ENCODE measurements around the gene PPP2R3A. TPM values are rescaled to one million over a fixed set of nuclear protein-coding genes. Genes with fewer than 3 reads are reported as not detected.

PPP2R3A gene
- total and polyA plus RNA-seq, 2 of the 13 experiments (the other 11 are each of a cell fraction or from before 2014, with no cell fraction given), result 0.07 to 0.12 TPM

GRCh38 chr3:135966962-135967274, 1.4 kb downstream of the PPP2R3A start:
- Histone ChIP-seq H3K27me3 (ENCODE audit: control insufficient read depth in 1 of 2, insufficient read depth in 2 of 2, low read length in 2 of 2) (peaks cover 0 to 26% of the 10 kb centered on the region in 2 experiments; a peak in 2 of 5 replicates), H3K36me3 (replicated peaks in 1 of 2; ENCODE audit: control insufficient read depth in 1 of 2, insufficient read depth in 2 of 2, low read length in 2 of 2) (no peaks in the 10 kb centered on the region), H3K4me3 (replicated peaks in 1 of 3; ENCODE audit: insufficient read depth in 1 of 3, low read depth in 2 of 3, low read length in 3 of 3) (peak overlapping the region in 1 of 3 experiments; percentile 65; a peak in 1 of 6 replicates), H2AFZ (ENCODE audit: low read length) (peak overlapping the region; percentile 6), H3K9me3 (ENCODE audit: low read length) (no peaks in the 10 kb centered on the region), H3K27ac (ENCODE audit: extremely low read length, insufficient read depth, low read length) (no peak overlapping the region), H3K4me2 (ENCODE audit: low read depth, low read length) (peak overlapping the region; percentile 88), H3K79me2 (ENCODE audit: insufficient read depth, low read length) (no peaks in the 10 kb centered on the region), H3K9ac (ENCODE audit: insufficient read depth, low read depth, low read length) (no peak overlapping the region), H3K4me1 (ENCODE audit: insufficient read depth, low read length) (peaks cover 10% of the 10 kb centered on the region), H4K20me1 (ENCODE audit: insufficient read depth, low read length) (no peaks in the 10 kb centered on the region)
- no TSS peak for BruUV-seq (replicated peaks)
- FAIRE-seq (no peak), DNase-seq (ENCODE audit: low spot score) (no peak), ATAC-seq (no peak)
- ChIA-PET CTCF (ENCODE audit: low intra/inter-chr PET ratio, low total read pairs) (no interaction called here), POLR2A (no interaction called here)
- intact Hi-C loops (cut with micrococcal nuclease; ENCODE audit: unreplicated experiment), result no loop called here
- in situ Hi-C loops (cut with HindIII; ENCODE audit: extremely low pct_ligation_motif_present, low pct_unique_long_range_greater_than_20kb), result no loop called here
- WGBS (ENCODE audit: low lambda C conversion rate), result 68% methylated on average over 2 of the region's 2 CpGs
- TF ChIP-seq CBX2 (IDR thresholded peaks at IDR 0.05; ENCODE audit: low read depth, low read length) (peak; percentile 92), CBX2 (CRISPR knock-in tag; IDR thresholded peaks at IDR 0.05; ENCODE audit: low read depth) (no peak), PRMT3 (CRISPR knock-in tag; IDR thresholded peaks at IDR 0.05; ENCODE audit: borderline replicate concordance, low read depth) (no peak)

DNA sequence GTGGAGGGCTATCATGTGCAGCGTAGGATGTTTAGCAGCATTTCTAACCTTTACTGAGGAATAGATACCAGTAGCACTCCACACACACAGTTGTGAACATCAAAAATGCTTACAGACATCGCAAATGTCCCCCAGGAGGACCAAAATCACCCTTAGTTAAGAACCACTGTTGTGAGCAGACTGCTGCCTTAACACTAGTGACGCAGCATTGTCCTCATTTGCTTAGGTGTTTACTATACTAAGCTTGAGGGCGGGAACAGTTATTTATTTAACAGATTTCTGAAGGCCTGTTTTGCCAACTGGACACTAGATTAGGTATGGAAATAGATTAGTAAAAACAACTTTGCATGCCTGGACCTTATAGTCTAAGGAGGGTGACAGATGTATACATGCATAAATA, 2.3 kb downstream of the PPP2R3A start:
- ChIA-PET POLR2A (no interaction called here), CTCF (ENCODE audit: low intra/inter-chr PET ratio, low total read pairs) (no interaction called here)
- Histone ChIP-seq H3K4me1 (ENCODE audit: insufficient read depth, low read length) (peaks cover 10% of the 10 kb centered on the region), H3K9ac (ENCODE audit: insufficient read depth, low read depth, low read length) (no peak overlapping the region), H3K4me2 (ENCODE audit: low read depth, low read length) (no peak overlapping the region), H3K36me3 (replicated peaks in 1 of 2; ENCODE audit: control insufficient read depth in 1 of 2, insufficient read depth in 2 of 2, low read length in 2 of 2) (no peaks in the 10 kb centered on the region), H3K27ac (ENCODE audit: extremely low read length, insufficient read depth, low read length) (no peak overlapping the region), H4K20me1 (ENCODE audit: insufficient read depth, low read length) (no peaks in the 10 kb centered on the region), H3K4me3 (replicated peaks in 1 of 3; ENCODE audit: insufficient read depth in 1 of 3, low read depth in 2 of 3, low read length in 3 of 3) (no peak overlapping the region), H3K27me3 (ENCODE audit: control insufficient read depth in 1 of 2, insufficient read depth in 2 of 2, low read length in 2 of 2) (peaks cover 0 to 26% of the 10 kb centered on the region in 2 experiments; a peak in 2 of 5 replicates), H3K79me2 (ENCODE audit: insufficient read depth, low read length) (no peaks in the 10 kb centered on the region), H3K9me3 (ENCODE audit: low read length) (no peaks in the 10 kb centered on the region), H2AFZ (ENCODE audit: low read length) (no peak overlapping the region)
- BruUV-seq (replicated peaks), result no TSS peak
- ATAC-seq (no peak), FAIRE-seq (no peak), DNase-seq (ENCODE audit: low spot score) (no peak)
- TF ChIP-seq ZSCAN9 (CRISPR knock-in tag; IDR thresholded peaks at IDR 0.05; ENCODE audit: borderline replicate concordance) (no peak), SKIL (CRISPR knock-in tag; IDR thresholded peaks at IDR 0.05; ENCODE audit: borderline replicate concordance) (no peak), BORCS8-MEF2B (CRISPR knock-in tag; IDR thresholded peaks at IDR 0.05) (no peak), PAX8 (CRISPR knock-in tag; IDR thresholded peaks at IDR 0.05; ENCODE audit: borderline replicate concordance) (no peak), SAFB2 (CRISPR knock-in tag; IDR thresholded peaks at IDR 0.05; ENCODE audit: borderline replicate concordance, low read depth) (no peak), SATB2 (CRISPR knock-in tag; IDR thresholded peaks at IDR 0.05) (no peak)
- intact Hi-C loops (cut with micrococcal nuclease; ENCODE audit: unreplicated experiment), result no loop called here
- in situ Hi-C loops (cut with HindIII; ENCODE audit: extremely low pct_ligation_motif_present, low pct_unique_long_range_greater_than_20kb), result no loop called here
- WGBS (ENCODE audit: low lambda C conversion rate), result 28% methylated on average over 4 of the region's 4 CpGs

Data from HepG2 (cell line).